Transverse colon (tissue), 4 donors: ENCODE results near the gene RAB41. TPM values are rescaled to one million over a fixed set of nuclear protein-coding genes. Genes with fewer than 3 reads are reported as not detected.

Source experiments
- DNase-seq: peaks from one replicate; pipeline ENCODE4 v3.0.0-alpha.2; 2019
- H3K27ac ChIP-seq, 4 donors: fragments of 200-600 bp; sonication (generic); 2 replicates each; pipeline ENCODE4 v1.5.1; 2016 to 2018; ENCODE audit warnings: inconsistent platforms in 4 of 4
- H3K27me3 ChIP-seq: fragments of 200-600 bp; sonication (generic); 2 replicates; pipeline ENCODE4 v1.5.1; 2017; ENCODE audit warnings: inconsistent platforms
- H3K36me3 ChIP-seq, 4 donors: fragments of 200-600 bp; sonication (generic); 2 replicates each; pipeline ENCODE4 v1.5.1; 2017 to 2019; ENCODE audit warnings: inconsistent platforms in 4 of 4
- H3K4me1 ChIP-seq, 4 donors: fragments of 200-600 bp; sonication (generic); 2 replicates each; pipeline ENCODE4 v1.5.1; 2017 to 2020; ENCODE audit warnings: inconsistent platforms in 4 of 4
- H3K4me3 ChIP-seq, 4 donors: fragments of 200-600 bp; sonication (generic); 1 replicate in 1 of 4; 2 replicates in 3 of 4; pipeline versions ENCODE4 v1.5.1 to v1.6.1; 2017 to 2019; ENCODE audit warnings: inconsistent platforms in 4 of 4
- H3K9me3 ChIP-seq, 2 donors: fragments of 200-600 bp; sonication (generic); 2 replicates each; pipeline ENCODE4 v1.5.1; 2017 to 2019; ENCODE audit warnings: inconsistent platforms in 2 of 2
- EP300 ChIP-seq: sonication (generic); formaldehyde crosslinking; IDR thresholded peaks from one replicate; pipeline ENCODE4 v1.6.1; 2017; ENCODE audit warnings: antibody characterized with exemption, low read depth
- POLR2A ChIP-seq: fragments of 450-650 bp; IDR thresholded peaks from one replicate; pipeline ENCODE4 v1.6.1; 2016; ENCODE audit warnings: antibody characterized with exemption, mild to moderate bottlenecking, moderate library complexity
- POLR2AphosphoS5 ChIP-seq, 3 donors: sonication (generic); formaldehyde crosslinking; IDR thresholded peaks; one replicate each; pipeline ENCODE4 v1.6.1; 2016; ENCODE audit warnings: antibody characterized with exemption in 3 of 3
- WGBS, 2 donors: methylation state at CpG; one replicate each; pipeline ENCODE4 v1.1.5; 2018; ENCODE audit warnings: low coverage in 1 of 2; 5-methylcytosine and 5-hydroxymethylcytosine counted together
- in situ Hi-C, 4 donors: fragments of 200-750 bp; cut with MboI; loops; one replicate each; pipeline versions ENCODE4 v1.15.0 to v1.15.1; 2017; ENCODE audit warnings: low sequenced_read_pairs in 3 of 4, low pct_ligation_motif_present in 1 of 4, low pct_unique_long_range_greater_than_20kb in 1 of 4
- intact Hi-C: fragments of 100-400 bp; cut with DNase I; formaldehyde crosslinking; loops from one replicate; pipeline ENCODE4 v1.15.1; 2023; ENCODE audit warnings: low total_unique reads
- total RNA-seq, 4 donors: library from RNA; depleted of rRNA; stranded (reverse); fragments of >200 nt; gene quantifications; one replicate each; pipeline ENCODE4 v1.1.0, GENCODE V29; 2016
- TF ChIP-seq, protein P1 (sequence below), 5 experiments: fragments of 200-600 bp in 3 of 5; fragments of 450-650 bp in 2 of 5; sonication (generic) in 3 of 5; IDR thresholded peaks; 1 replicate in 2 of 5; 2 replicates in 3 of 5; pipeline ENCODE4 v1.5.1; 2016 to 2017; ENCODE audit warnings: antibody characterized with exemption in 5 of 5, inconsistent platforms in 3 of 5, mild to moderate bottlenecking in 2 of 5, moderate library complexity in 1 of 5

The RAB41 gene
- total RNA-seq, 4 donors from 2014 or later = 0.68 to 4.2 TPM; not detected in 2

- intact Hi-C loops (no loop called here), in situ Hi-C loops (no loop called here)
- 87% methylated on average over 1 of the region's 1 CpG; no CpG with 5 or more reads in 1 of the 2 donors for WGBS, 2 donors
- Histone ChIP-seq H3K27me3 (no peaks in the 10 kb centered on the region), H3K27ac (no peak overlapping the region), H3K4me1 (no peaks in the 10 kb centered on the region), H3K9me3 (no peaks in the 10 kb centered on the region), H3K4me3 (no peak overlapping the region), H3K36me3 (no peaks in the 10 kb centered on the region)
- no peak for DNase-seq
- TF ChIP-seq, protein P1, sequence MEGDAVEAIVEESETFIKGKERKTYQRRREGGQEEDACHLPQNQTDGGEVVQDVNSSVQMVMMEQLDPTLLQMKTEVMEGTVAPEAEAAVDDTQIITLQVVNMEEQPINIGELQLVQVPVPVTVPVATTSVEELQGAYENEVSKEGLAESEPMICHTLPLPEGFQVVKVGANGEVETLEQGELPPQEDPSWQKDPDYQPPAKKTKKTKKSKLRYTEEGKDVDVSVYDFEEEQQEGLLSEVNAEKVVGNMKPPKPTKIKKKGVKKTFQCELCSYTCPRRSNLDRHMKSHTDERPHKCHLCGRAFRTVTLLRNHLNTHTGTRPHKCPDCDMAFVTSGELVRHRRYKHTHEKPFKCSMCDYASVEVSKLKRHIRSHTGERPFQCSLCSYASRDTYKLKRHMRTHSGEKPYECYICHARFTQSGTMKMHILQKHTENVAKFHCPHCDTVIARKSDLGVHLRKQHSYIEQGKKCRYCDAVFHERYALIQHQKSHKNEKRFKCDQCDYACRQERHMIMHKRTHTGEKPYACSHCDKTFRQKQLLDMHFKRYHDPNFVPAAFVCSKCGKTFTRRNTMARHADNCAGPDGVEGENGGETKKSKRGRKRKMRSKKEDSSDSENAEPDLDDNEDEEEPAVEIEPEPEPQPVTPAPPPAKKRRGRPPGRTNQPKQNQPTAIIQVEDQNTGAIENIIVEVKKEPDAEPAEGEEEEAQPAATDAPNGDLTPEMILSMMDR (IDR thresholded peaks at IDR 0.05) = no peak
- TF ChIP-seq POLR2A = no peak
- no peak for TF ChIP-seq POLR2AphosphoS5 (IDR thresholded peaks at IDR 0.05)
- no peak for TF ChIP-seq EP300
Observed at GRCh38 chrX:70254063-70254400, 27.9 kb upstream of the RAB41 start.

DNA sequence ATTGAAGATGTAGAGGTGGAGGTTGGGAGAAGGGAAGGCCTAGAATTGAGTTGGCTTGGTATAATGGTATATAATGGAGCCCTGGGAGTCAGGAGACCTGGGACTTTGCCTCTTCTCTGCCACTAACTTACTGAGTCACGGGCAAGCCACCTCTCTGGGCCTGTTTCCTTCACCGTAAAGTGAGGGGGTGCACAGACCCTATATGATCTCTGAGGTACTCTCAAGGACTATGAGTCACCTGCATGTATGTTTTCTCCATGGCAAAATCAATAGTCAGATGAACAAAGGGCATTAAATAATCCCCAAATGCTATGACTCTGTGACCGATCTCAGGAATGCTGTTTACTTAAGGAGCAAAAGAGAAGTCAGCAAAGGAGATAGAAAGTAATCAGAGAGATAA, 27.1 kb upstream of the RAB41 start:
- Histone ChIP-seq H3K27me3 (no peaks in the 10 kb centered on the region), H3K27ac (no peak overlapping the region), H3K36me3 (no peaks in the 10 kb centered on the region), H3K9me3 (no peaks in the 10 kb centered on the region), H3K4me3 (no peak overlapping the region), H3K4me1 (no peaks in the 10 kb centered on the region)
- no peak for TF ChIP-seq POLR2A
- no peak for TF ChIP-seq EP300
- TF ChIP-seq POLR2AphosphoS5 (IDR thresholded peaks at IDR 0.05) = no peak
- TF ChIP-seq, protein P1 (IDR thresholded peaks at IDR 0.05) = no peak
- in situ Hi-C loops (no loop called here), intact Hi-C loops (no loop called here)
- no peak for DNase-seq
- WGBS, 2 donors = 85% methylated on average over 3 of the region's 3 CpGs; no CpG with 5 or more reads in 1 of the 2 donors

DNA sequence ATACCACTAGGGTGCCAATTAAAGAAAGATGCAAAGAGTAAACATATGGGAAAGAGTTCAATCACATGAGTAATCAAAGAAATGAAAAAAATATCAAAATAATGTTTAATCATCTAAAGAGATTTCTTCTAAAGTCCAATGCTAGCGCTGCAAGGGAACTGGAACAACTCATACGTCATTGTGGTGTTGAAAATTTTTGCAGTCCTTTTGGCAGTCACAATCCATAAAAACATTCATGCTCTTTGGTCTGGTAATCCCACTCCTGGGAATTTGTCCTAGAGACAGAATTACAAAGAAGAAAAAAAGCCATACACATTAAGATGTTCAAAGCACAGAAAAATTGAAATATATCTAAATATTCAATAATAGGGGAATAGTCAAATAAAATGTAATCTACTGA, 26.5 kb upstream of the RAB41 start:
- H3K4me1 ChIP-seq = no peaks in the 10 kb centered on the region
- no peak for DNase-seq
- WGBS, 2 donors = 85 to 92% methylated on average over 2 of the region's 2 CpGs
- in situ Hi-C loops = no loop called here
- no peak overlapping the region for H3K4me3 ChIP-seq
- intact Hi-C loops = no loop called here
- H3K9me3 ChIP-seq = no peaks in the 10 kb centered on the region
- no peak overlapping the region for H3K27ac ChIP-seq
- H3K36me3 ChIP-seq = no peaks in the 10 kb centered on the region
- TF ChIP-seq, protein P1 (IDR thresholded peaks at IDR 0.05) = no peak
- TF ChIP-seq EP300 = no peak
- no peak for TF ChIP-seq POLR2A
- no peak for TF ChIP-seq POLR2AphosphoS5 (IDR thresholded peaks at IDR 0.05)
- no peaks in the 10 kb centered on the region for H3K27me3 ChIP-seq

DNA sequence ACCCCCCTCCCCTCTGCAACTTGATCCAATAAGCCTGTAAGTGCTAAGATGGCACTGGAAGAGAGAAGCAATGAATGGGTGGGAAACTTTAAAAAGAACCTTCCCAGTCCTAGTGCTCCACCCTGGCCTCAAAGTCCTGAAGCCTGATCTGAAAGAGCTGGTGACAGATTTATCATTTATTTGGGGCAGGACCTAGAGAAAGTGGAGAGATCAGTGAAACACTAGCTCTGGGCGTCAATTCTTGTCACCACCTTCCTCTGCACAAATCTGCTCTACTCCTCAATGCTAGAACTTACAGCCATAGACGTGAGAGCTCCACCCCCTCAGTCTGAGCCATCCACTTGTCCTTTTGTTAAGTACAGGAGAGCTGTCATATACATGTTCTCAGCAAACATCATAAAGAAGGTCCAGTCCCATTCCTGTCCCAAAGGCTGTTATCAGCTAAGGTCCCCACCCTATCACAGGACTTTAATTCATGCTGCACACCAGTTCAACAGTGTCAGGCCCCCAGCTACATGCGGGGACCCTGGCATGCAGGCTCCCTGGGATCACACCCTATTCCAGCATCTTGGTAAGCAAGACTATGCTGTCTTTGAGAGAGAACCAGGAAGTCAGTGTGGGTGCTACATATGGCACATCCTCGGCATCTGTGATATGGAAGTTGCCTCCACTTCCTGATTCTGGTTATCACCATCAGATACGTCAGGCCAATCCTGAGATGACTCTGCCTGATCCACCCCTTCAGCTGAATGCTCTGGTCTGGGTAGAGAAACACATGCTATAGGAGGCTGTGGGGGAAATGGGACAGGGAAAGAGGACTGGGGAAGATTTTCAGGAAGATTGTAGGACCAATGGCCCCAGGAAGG, 24.3 kb upstream of the RAB41 start:
- H3K36me3 ChIP-seq = no peaks in the 10 kb centered on the region
- intact Hi-C loops (no loop called here), in situ Hi-C loops (no loop called here)
- TF ChIP-seq POLR2A (no peak), POLR2AphosphoS5 (IDR thresholded peaks at IDR 0.05) (no peak), EP300 (no peak)
- TF ChIP-seq, protein P1 (IDR thresholded peaks at IDR 0.05) = no peak
- H3K9me3 ChIP-seq = no peaks in the 10 kb centered on the region
- no peak overlapping the region for H3K4me3 ChIP-seq
- DNase-seq = no peak
- no peaks in the 10 kb centered on the region for H3K27me3 ChIP-seq
- WGBS, 2 donors = 57% methylated on average over 5 of the region's 5 CpGs; no CpG with 5 or more reads in 1 of the 2 donors
- no peaks in the 10 kb centered on the region for H3K4me1 ChIP-seq
- H3K27ac ChIP-seq = no peak overlapping the region
